NCI-H1105 (cell line): ENCODE data around the gene CFAP97.
"Not testable (repeated sequence)": the region's sequence is repeated elsewhere in the genome, so short reads cannot be mapped to it uniquely, and the experiment has no call there.

ENCODE experiments used
- DNase-seq: peaks from one replicate; lab custom pipeline; 2025; lab: John Stamatoyannopoulos, UW

CFAP97 gene

DNA sequence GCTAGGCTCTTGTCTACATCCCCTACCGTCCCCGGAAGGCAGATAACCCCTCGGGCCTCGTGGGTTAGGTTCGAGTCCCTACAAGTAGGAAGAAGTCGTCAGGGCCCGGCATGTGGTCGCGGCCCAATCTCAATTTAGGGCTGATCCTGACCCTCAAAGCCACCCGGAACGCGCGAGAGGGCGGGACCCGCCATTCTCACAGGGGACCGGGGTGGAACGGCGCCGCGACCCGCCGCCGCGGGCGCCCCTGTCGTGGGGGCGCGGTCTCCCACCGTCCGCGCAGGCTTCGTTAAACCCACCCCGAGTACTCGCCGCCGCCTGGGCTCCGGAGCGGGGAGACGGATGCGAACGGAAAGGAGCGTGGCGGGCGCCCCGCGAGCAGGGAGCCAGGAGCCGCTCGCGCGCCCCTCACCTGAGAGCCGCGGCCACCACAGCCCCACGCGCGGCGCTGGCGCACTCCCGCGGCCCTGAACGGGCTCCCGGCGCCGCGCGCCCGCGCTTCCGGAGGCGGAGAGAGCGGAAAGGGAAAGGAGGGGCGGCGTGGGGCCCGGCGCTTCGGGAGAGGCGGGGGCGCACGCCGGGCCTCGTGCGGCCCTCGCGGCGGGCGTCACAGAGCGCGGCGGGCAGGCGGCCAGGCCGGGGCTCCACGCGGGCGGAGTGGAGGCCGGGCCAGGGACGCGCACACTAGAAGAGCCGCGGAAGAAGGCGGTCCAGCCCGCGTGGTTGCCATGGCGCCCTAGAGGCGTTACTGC is at the start of gene CFAP97:
Gene CFAP97, minus strand, starts transcription at position 515 of the 752 bp plus-strand sequence. CDS start 12,804 bp downstream, outside the sequence.
- peak; percentile 45 for DNase-seq

DNA sequence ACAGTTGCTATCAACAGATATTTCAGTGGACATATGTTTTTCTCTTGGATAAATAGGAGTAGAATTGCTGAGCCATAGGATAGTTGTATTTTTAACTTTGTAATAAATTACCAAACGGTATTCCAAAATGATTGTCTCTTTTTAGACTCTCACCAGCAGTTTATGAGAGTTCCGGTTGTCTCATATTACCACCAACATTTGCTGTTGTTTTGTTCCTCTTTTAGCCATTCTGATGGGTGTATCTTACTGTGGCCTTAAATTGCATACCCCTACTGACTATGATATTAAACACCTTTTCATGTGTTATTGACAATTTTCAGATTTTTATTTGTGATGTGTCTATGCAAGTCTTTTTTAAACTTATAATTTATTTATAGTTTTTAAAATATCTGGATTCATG is 45.3 kb upstream of the CFAP97 start:
- DNase-seq: no peak

DNA sequence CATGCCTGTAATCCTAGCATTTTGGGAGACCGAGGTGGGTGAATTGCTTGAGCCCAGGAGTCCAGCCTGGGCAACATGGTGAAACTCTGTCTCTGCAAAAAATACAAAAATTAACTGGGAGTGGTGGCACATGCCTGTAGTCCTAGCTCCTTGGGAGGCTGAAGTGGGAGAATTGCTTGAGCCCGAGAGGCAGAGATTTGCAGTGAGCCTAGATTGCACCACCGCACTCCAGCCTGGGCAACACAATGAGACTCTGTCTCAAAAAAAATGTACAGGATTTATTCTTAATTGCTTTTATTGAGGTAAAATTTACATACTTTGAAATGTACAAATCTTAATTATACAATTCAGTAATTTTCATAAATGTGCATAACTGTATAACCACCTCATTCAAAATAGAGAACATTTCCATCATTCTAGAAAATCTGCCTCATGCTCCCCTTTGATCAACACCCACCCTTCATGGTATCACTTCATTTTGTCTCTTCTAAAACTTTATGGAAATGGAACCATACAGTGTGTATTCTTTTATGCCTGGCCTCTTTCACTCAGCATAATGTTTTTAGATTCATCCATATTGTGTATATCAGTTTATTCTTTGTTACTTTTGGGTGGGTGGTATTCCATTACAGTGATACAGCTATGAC is 44.7 kb upstream of the CFAP97 start:
- no peak for DNase-seq

DNA sequence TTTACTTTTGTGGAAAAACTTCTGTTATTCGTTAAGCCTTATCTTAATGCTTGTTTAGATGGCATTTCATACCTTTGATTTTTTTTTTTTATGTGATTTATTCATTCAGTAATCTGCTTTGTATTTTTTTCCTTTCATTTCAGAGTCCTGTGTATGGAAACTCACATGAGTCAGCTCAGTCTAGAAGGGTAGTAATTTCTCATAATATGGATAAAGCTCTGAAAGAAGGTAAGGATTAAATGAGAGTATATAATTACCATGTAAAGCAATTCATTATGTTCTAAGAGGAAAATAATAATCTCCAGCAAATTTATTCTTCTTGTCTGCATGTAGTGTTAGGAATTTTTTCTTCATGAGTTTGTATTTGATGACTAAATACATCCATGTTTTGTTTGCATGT is 43.4 kb upstream of the CFAP97 start:
- no peak for DNase-seq

DNA sequence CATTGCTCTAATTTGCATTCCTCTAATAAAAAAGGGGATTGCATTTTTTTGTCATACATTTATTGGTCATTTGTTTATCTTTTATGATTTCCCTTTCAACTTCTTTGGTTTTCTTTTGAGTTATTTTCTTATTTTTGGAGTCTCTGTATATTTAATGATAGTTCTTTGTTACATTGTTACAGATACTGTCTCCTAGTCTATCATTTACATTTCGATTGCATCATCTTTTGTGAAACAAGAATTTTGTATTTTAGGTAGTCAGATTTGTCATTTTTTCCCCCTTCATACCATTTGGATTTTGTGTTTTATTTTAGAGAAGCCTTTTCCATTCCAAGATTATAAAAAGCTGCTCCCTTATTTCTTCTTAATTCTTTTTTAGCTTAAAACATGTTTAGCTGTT is 42.7 kb upstream of the CFAP97 start:
- no peak for DNase-seq

DNA sequence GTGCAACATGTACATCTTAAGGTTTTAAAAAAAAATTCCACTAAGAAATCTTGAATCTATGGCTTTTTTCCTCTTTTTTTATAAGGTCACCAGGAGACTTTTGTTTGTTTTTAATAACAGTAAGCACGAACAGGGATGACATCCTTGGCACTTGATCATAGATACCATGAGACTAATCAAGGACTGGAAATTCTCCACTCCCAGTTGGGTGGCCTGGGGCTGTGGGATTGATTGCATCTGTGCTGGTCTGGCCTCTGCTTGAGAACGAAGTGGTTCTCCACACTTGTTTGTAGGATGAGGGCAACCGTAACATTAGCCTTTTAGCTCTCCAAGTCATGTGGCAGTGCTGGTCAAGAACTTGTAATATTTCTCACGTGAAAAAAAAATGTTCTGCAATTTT is 41.0 kb upstream of the CFAP97 start:
- no peak for DNase-seq

DNA sequence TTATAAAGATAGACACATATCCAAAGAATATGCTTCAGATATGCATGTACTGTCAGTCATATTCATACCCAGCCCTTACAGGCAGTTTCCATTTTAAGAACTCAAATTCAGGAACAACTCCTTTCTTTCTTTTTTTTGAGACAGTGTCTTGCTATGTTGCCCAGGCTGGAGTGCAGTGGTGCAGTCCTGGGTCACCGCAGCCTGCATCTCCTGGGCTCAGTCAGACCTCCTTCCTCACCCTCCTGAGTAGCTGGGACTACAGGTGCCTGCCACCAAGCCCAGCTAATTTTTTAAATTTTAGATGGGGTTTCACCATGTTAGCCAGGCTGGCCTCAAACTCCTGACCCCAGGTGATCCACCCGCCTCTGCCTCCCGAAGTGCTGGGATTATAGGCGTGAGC is 40.1 kb upstream of the CFAP97 start:
- no peak for DNase-seq

DNA sequence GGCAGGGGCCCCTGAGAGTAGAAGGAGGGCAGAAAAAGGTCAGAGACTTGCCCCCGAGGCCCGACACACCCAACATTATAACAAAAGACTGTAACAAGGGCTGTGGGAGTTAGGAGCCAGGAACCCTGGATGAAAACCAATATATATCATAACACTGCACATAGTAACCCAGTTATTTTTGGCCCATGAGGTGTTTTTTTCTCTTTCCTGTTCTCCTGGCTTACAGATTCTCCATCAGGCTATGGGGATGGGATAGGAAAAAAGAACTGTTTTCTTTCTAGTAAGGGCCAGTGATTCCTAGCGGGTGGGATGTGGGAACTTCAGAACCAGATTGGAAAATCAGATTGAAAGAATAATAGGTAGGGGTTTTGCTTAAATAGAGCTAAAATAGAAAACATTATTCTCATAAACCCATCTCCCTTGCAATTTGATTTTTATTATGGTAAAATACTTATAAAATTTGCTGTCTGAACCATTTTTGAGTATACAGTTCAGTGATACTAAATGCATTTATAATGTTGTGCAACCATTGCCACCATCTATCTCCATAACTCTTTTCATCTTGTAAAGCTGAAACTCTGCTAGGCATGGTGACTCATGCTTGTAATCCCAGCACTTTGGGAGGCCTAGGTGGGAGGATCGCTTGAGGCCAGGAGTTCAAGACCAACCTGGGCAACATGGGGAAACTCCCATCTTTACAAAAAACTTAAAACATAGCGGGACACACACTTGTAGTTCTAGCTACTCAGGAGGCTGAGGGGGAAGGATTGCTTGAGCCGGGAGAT is 39.1 kb upstream of the CFAP97 start:
- no peak for DNase-seq

DNA sequence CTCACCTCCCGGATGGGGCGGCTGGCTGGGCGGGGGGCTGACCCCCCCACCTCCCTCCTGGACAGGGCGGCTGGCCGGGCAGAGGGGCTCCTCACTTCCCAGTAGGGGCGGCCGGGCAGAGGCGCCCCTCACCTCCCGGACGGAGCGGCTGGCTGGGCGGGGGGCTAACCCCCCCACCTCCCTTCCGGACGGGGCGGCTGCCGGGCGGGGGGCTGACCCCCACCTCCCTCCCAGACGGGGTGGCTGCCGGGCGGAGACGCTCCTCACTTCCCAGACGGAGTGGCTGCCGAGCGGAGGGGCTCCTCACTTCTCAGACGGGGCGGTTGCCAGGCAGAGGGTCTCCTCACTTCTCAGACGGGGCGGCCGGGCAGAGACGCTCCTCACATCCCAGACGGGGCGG is 36.7 kb upstream of the CFAP97 start:
- DNase-seq: not testable (repeated sequence)

DNA sequence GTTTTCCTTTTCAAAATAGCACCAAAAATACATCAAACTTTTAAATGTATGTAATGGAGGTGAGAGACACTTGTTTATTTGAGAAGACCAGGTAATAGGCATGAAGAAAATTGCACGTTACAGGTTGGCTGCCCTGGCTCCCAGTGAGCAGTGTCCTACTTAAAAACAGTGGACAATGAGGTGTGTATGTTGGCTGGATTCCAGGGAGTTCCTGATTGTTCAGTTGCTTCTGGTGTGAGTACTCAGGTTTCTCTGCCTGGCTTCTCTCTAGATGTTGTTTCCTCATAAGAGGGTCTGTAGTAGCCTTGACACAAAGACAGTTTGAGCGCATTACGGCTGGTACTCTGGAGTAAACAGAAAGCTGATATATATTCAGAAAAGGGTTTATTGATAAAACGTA is 35.0 kb upstream of the CFAP97 start:
- no peak for DNase-seq

DNA sequence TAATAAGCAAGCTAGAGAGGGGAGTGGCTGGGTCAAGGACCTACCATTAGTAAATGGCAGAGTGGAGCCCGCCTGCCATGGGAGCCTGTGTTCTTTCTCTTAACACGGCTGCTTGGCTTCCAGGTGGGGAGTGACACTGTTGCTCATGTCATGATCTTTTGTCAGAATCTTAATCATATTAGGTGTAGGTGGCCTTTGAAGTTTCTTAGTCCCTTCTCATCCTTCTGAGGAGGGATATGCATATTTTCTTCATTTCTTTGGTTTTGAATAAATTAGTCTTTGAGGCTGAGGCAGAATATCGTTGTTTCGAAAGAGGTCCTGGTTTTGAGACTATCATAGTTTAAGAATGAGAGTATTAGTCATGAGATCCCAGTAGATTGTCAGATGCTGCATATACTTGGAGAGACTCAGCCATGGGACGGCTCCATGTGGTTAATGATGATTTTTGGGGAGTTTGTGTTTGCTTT is 34.4 kb upstream of the CFAP97 start:
- DNase-seq: no peak

DNA sequence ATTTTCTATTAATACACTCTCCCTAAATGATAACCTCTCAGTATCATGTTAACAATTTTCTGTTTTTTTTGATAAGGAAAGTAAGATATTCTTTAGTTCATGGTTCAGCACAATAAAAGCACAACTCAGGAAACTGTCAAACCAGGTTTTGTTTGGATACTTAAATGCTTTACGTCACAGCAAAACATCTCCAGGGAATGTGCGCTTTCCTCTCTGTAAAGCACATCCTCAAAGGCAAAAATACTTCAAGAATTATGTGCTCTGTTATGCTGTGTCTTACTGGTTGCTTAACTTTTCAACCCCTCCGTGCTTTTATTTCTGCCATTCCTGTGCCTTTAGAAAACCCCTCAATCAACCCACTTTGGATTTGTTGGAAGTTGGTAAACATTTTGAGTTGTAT is 33.4 kb upstream of the CFAP97 start:
- no peak for DNase-seq

DNA sequence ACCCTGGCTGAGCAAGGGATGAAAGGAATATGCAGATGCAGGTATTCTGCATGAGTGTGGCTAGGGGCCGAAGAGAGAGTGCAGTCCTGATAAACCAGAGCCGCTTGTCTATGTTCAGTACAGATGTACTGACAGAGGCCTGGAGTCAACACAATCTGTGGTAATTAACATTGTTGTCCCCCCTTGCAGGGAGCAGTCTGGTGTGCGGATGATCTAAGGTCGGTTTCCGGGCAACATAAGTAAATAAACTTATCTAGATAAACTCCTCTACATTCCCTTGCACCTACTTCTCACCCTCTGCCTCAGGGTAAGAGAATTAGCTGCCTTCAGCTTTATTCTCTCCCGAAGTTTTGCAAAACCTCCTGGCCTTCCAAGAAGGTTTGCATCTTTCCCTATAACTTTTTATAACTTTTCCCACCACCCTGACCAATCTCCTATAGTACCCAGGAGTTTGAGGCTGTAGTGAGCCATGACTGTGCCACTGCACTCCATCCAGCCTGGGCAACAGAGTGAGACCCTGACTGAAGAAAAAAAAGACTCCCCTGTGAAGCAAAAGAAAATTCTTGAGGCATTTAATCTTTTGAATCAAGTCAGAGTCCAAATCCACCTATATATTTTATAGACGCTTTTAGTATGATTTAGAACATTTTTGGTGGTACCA is 32.2 kb upstream of the CFAP97 start:
- DNase-seq: no peak

DNA sequence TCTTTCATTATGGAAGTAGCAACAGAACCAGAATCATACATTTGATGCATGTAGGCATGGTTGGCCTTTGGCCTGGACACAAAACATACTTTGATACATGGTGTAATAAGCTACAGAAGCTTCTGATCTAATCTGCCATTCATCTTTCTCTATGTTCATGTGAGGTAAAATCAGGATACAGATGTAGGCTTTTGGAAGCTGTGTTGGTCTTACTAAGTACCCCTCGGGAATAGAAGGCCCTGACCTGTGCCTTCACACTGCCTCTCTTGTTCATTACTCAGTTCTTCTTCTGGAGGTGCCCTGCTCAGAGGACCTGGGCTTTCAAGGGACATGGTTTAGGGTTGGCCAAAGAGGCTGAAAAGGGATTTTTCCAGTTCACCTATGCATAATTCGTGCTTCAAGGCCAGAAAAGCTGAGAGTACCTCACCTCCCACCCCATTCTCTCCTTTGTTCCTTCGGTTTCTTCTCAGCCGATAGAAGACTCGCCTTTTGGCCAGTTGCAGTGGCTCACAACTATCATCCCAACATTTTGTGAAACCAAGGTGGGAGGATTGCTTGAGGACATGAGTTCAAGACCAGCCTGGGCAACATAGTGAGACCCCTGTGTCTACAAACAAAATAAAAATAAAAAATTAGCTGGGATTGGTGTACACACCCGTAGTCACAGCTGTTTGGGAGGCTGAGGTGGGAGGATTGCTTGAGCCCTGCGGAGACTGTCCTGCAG is 31.5 kb upstream of the CFAP97 start:
- DNase-seq: no peak

DNA sequence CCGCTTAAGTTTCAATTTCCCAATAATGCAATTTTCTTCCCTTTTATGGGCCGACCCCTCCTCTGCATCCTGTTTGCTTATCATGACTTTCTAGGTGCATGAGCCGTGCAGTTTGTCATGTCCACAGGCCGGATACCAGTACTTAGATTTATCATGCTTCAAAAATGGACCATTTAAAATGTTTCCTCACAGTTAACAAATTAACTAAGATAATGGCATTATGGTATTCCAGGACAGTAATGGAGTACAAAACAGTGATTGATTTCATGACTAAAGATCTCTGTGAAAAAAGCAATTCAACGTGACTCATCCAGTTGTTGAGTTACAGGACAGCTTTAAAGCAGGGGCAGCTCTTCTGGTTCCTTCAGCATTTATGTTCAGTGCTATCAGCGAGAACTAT is 28.6 kb upstream of the CFAP97 start:
- DNase-seq: no peak

DNA sequence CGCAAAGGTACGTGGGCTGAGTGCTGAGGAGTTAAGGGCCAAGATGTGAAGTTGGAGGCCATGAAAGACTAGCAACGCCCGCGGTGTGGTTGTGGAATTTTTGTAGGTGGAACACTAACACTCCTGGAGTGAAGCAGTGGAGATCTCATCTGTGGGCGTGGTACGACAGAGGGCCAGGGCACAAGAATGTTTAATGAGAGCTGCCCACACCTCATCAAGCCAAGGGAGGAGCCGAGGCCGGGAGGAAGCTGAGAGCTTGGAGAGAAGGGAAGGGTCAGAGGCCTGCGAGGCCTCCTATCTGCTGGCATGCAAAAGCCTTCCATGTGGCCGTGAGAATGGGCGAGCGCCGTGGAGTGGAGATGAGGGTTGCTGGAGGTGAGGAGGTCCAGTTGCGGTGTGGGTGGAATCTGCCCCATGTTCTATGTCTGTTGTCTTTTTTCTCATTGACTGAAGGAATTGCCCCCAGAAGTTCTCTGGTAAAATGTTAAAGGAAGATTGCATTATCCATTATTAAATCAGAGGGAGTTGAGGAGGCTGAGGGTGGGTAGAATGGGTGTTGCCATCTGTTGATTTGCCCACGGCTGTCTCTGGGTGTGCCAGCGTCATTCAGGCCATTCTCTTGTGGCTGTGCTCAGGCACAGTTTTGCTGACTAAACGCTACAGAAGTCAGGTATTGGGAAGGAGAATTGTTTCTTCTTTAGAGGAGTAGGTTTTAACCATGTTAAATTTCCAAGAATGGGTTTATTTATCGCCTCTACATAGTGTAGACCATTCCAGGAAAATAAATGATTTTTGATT is 25.4 kb upstream of the CFAP97 start:
- DNase-seq: no peak

DNA sequence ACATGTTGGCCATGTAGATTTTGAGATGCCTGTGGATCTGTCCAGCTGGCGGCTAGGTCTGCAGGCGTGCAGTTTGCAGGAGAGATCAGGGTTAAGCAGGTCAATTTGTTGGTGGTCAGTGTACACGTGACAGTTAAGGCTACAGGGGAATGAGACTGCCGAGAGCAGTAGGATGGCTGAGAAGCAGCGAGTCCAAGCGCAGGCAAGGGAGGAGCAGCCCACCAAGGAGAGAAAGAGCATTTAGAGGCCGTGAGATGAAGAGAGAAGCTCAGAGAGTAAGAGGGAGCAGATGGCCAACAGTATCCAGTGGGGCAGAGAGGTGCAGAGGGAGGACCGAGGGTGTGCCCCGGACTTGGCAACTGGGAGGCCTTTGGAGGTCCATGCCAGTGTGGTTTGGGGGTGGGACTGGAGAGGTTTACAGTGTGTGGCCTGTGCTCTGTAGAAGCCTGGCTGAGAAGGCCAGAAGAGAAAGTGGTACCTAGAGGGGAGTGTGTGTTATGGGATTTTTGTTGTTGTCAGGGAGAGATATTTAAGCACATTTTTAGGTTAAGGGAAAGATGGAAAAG is 24.0 kb upstream of the CFAP97 start:
- DNase-seq: no peak

DNA sequence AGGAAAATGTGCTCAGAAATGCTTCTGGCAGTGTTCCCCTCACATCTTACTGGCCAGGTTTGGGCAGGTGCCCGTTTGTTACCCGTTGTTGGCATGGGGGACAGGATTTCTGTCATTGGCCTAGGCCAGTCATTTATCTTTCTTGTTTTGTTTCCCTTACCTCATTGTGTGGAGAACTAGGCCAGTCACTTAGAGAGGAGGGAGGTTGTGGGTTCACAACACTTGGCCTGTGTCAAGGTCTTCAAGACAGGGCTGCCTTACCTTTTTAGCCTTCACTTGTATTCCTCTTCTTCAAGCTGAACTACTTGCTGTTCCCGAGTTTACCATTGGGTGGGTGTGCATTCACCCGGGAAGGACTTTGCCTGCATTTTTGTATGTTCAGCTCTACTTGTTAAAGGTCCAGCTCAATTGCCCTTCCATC is 23.3 kb upstream of the CFAP97 start:
- no peak for DNase-seq

DNA sequence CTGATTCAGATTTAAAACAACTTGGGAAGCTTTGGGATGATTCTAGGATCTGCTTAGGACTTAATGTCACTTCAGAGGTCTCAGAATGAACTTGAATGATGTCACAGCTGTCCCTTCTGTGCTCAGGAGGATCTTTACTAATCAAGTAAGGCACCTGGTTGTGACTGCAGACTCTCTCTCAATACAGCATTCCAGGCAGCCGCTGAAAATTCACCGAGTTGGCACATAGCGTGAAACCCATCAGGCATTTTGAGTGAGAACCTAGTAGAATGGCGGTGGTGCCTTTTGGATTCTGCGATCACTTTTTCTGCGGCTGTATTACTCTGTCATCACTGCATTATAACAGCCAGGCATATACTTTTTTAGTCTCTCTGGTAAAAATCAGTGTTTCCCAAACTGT is 22.1 kb upstream of the CFAP97 start:
- no peak for DNase-seq

DNA sequence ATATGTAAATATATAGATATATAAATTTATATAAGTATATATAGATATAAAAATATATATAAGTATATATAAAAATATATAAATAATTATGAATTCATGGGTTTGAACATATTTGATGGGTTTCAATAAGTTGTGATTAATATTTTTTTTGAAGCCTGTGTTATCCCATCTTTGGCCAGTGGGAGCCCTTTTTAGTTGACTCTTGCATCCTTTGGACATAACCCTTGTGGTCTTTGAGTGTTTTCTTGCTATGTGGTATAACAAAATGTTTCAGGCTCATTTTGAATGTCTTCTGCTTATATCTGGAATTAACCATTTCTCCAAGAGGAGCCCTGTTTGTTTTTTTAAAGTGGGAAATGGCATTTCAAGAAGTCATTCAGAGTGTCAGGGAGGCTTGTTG is 20.8 kb upstream of the CFAP97 start:
- DNase-seq: no peak

DNA sequence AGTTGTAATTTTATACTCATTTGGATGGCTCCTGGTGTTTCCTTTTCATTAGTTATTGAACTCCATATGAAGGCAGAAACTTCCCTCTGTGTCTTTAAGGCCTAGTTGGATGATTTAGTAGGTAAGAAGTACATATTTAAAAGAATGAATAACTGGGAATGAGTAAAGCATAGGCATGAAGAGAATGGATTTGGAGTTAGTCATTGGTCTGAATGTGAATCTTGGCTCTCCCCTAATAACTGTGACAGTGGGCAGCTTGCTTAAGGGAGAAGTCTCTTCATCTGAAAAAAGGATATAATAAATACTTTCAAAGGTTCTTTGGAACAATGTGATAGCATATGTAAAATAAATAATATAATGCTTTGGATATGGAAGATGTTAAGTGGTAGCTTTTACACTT is 18.8 kb upstream of the CFAP97 start:
- DNase-seq: no peak
